Activated naive CD4-positive, alpha-beta T cell treated with anti-CD3 and anti-CD28 coated beads, Interleukin-2, amount 10 ng/mL, durations not matched to agents 5 hours and 36 hours (primary cell): Measurements from ENCODE around the gene FAM83D. TPM values are rescaled to one million over a fixed set of nuclear protein-coding genes. Genes with fewer than 3 reads are reported as not detected.

ENCODE experiments used
- total RNA-seq, 2 experiments: library from RNA; stranded (reverse); gene quantifications; one replicate each; pipeline ENCODE4 v1.2.3, GENCODE V29; 2021

FAM83D gene, protein sequence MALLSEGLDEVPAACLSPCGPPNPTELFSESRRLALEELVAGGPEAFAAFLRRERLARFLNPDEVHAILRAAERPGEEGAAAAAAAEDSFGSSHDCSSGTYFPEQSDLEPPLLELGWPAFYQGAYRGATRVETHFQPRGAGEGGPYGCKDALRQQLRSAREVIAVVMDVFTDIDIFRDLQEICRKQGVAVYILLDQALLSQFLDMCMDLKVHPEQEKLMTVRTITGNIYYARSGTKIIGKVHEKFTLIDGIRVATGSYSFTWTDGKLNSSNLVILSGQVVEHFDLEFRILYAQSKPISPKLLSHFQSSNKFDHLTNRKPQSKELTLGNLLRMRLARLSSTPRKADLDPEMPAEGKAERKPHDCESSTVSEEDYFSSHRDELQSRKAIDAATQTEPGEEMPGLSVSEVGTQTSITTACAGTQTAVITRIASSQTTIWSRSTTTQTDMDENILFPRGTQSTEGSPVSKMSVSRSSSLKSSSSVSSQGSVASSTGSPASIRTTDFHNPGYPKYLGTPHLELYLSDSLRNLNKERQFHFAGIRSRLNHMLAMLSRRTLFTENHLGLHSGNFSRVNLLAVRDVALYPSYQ
- 10 to 100 TPM; 12.9 to 13.4 TPM for total RNA-seq

DNA sequence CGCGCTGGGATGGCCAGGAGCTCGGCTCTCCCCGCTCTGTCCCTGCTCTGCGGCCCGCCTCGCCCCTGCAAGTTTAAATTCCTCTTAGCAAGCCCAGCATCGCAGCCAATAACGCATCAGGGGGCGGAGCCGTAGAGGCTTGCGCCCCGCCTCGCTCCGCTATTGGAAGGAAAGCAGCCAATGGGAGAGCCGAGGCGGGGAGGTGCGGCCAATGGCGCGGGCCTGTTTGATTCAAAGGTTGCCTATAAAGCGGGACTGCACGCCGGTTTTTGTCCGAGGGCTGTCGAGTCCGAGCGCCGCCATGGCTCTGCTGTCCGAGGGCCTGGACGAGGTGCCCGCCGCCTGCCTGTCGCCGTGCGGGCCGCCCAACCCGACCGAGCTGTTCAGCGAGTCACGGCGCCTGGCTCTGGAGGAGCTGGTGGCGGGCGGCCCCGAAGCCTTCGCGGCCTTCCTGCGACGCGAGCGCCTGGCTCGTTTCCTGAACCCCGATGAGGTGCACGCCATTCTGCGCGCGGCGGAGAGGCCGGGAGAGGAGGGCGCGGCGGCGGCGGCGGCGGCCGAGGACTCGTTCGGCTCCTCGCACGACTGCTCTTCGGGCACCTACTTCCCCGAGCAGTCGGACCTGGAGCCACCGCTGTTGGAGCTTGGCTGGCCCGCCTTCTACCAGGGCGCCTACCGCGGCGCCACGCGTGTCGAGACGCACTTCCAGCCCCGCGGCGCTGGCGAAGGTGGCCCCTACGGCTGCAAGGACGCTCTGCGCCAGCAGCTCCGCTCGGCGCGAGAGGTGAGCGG is at the start of gene FAM83D:
Gene FAM83D (plus strand): TSS at position 276 of the 792 bp plus-strand sequence. CDS start 26 bp downstream, at position 302.

DNA sequence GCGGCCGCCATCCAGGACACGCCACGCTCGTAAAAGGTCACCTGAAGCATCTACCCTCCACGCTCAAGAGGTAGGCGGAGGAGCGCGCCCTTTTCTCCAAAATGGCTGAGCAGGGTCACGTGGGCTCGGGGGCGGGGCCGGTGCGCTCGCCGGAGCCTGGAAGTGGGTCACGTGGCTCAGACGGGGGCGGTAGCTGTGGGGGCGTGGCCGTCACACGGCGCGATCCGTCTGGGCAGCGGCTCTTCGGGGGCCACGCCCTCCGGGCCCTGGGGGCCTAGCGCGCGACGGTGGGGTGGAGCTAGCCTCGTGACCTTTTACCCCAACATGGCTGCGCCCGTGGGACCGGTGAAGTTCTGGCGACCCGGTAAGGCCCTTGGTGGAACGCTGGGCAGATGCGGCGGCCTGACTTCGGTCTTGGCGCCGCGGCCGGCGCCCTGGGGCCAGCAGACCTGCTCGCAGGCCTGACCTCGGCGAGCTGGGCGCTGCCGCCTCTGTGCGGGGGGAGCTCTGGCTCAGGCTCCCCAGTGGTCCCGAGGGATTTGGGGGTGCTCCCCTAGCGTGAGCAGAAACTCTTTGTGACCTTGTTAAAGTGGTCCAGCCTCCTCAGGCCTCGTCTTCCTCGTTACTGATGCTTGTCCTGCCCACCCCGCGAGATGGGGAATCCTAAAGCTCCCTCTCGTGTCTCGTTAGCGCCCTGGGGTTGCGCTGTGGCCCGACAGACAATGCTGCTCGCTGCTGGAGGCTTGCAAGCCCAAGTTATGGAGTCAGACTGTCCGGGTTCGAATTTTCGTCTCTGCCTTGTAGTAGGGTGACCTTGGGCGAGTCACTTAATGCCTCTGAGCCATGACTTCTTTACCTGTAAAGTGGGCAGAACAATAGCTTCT is 36.1 kb downstream of the FAM83D start, which contains the start of gene DHX35:
Gene DHX35 (plus strand): TSS at position 301 of the 884 bp plus-strand sequence. CDS start 24 bp downstream, at position 325.

Other genes with a start within 250 kb of the FAM83D start
- gene SLC32A1, start 201.9 kb upstream of the FAM83D start, total RNA-seq, result not detected
- gene ACTR5, start 178.0 kb upstream of the FAM83D start, total RNA-seq, result 10 to 100 TPM in 1 of 2 experiments, 1 to 10 TPM in 1; 9.9 to 10.4 TPM
- 10 to 100 TPM; 78.0 to 80.5 TPM for gene PPP1R16B, start 120.7 kb upstream of the FAM83D start, total RNA-seq
- gene DHX35, start 35.9 kb downstream of the FAM83D start, total RNA-seq, result 1 to 10 TPM; 7.5 to 8.3 TPM